ENCODE results near the gene PHF11.

The PHF11 gene

GRCh38 chr13:49528161-49528560, 32.4 kb downstream of the PHF11 start:
- H2AFZ ChIP-seq (ENCODE audit: low read length): no peak overlapping the region
- peaks cover 44% of the 10 kb centered on the region; the same call in 1 of the 2 replicates for H3K36me3 ChIP-seq (ENCODE audit: insufficient read depth, low read length)
- no peak for TF ChIP-seq EZH2 (IDR thresholded peaks at IDR 0.05; ENCODE audit: borderline replicate concordance, low read length)
- no peak for TF ChIP-seq CTCF (IDR thresholded peaks at IDR 0.05; ENCODE audit: low read length)
- no peaks in the 10 kb centered on the region for H4K20me1 ChIP-seq (ENCODE audit: insufficient read depth, low read length)
- H3K4me1 ChIP-seq (ENCODE audit: insufficient read depth, low read length, severe bottlenecking): peaks cover 58% of the 10 kb centered on the region
- no peak overlapping the region for H3K4me2 ChIP-seq (ENCODE audit: low read length)
- no peaks in the 10 kb centered on the region for H3F3A ChIP-seq (ENCODE audit: insufficient read depth, low read length)
- no peaks in the 10 kb centered on the region for H3K79me2 ChIP-seq (ENCODE audit: insufficient read depth, low read length)
- no peak overlapping the region for H3K9ac ChIP-seq (ENCODE audit: low read length)
- no peaks in the 10 kb centered on the region for H3K27me3 ChIP-seq (ENCODE audit: insufficient read depth, low read length)
- no peaks in the 10 kb centered on the region for H3K9me3 ChIP-seq (ENCODE audit: low read length)
- no peaks in the 10 kb centered on the region for H3K9me2 ChIP-seq (ENCODE audit: low read depth, low read length)
- no peak overlapping the region for H3K4me3 ChIP-seq (ENCODE audit: low read depth, low read length, poor library complexity, severe bottlenecking)
- H3K27ac ChIP-seq (ENCODE audit: low read depth, low read length, poor library complexity, severe bottlenecking): peak overlapping the region; percentile 49

GRCh38 chr13:49530457-49530856, 34.7 kb downstream of the PHF11 start:
- no peaks in the 10 kb centered on the region for H3K79me2 ChIP-seq (ENCODE audit: insufficient read depth, low read length)
- no peaks in the 10 kb centered on the region for H3K9me3 ChIP-seq (ENCODE audit: low read length)
- no peaks in the 10 kb centered on the region for H3K27me3 ChIP-seq (ENCODE audit: insufficient read depth, low read length)
- H3K4me1 ChIP-seq (ENCODE audit: insufficient read depth, low read length, severe bottlenecking): peaks cover 81% of the 10 kb centered on the region
- H4K20me1 ChIP-seq (ENCODE audit: insufficient read depth, low read length): no peaks in the 10 kb centered on the region
- H3K4me3 ChIP-seq (ENCODE audit: low read depth, low read length, poor library complexity, severe bottlenecking): no peak overlapping the region
- H2AFZ ChIP-seq (ENCODE audit: low read length): no peak overlapping the region
- H3K36me3 ChIP-seq (ENCODE audit: insufficient read depth, low read length): peaks cover 56% of the 10 kb centered on the region; the same call in 1 of the 2 replicates
- peak overlapping the region; percentile 48 for H3K4me2 ChIP-seq (ENCODE audit: low read length)
- H3K9ac ChIP-seq (ENCODE audit: low read length): peak overlapping the region; percentile 23
- H3K9me2 ChIP-seq (ENCODE audit: low read depth, low read length): no peaks in the 10 kb centered on the region
- TF ChIP-seq EZH2 (IDR thresholded peaks at IDR 0.05; ENCODE audit: borderline replicate concordance, low read length) (no peak), CTCF (IDR thresholded peaks at IDR 0.05; ENCODE audit: low read length) (no peak)
- no peaks in the 10 kb centered on the region for H3F3A ChIP-seq (ENCODE audit: insufficient read depth, low read length)
- peak overlapping the region; percentile 83 for H3K27ac ChIP-seq (ENCODE audit: low read depth, low read length, poor library complexity, severe bottlenecking)

- no peak for TF ChIP-seq CTCF (IDR thresholded peaks at IDR 0.05; ENCODE audit: low read length)
- TF ChIP-seq EZH2 (IDR thresholded peaks at IDR 0.05; ENCODE audit: borderline replicate concordance, low read length): no peak
- Histone ChIP-seq H3K4me3 (ENCODE audit: low read depth, low read length, poor library complexity, severe bottlenecking) (no peak overlapping the region), H3K27ac (ENCODE audit: low read depth, low read length, poor library complexity, severe bottlenecking) (peak overlapping the region; percentile 93), H3F3A (ENCODE audit: insufficient read depth, low read length) (no peaks in the 10 kb centered on the region), H3K4me2 (ENCODE audit: low read length) (peak overlapping the region; percentile 64; the same call in 1 of the 2 replicates), H2AFZ (ENCODE audit: low read length) (no peak overlapping the region), H3K9me3 (ENCODE audit: low read length) (no peaks in the 10 kb centered on the region), H3K4me1 (ENCODE audit: insufficient read depth, low read length, severe bottlenecking) (peaks cover 93% of the 10 kb centered on the region), H3K27me3 (ENCODE audit: insufficient read depth, low read length) (no peaks in the 10 kb centered on the region), H3K79me2 (ENCODE audit: insufficient read depth, low read length) (no peaks in the 10 kb centered on the region), H3K36me3 (ENCODE audit: insufficient read depth, low read length) (peaks cover 57% of the 10 kb centered on the region; the same call in 1 of the 2 replicates), H3K9me2 (ENCODE audit: low read depth, low read length) (no peaks in the 10 kb centered on the region), H3K9ac (ENCODE audit: low read length) (no peak overlapping the region; the same call in 1 of the 2 replicates), H4K20me1 (ENCODE audit: insufficient read depth, low read length) (no peaks in the 10 kb centered on the region)
These were observed 36.8 kb downstream of the PHF11 start for GRCh38 chr13:49532593-49532992.
